SW 1271 (cell line): ENCODE measurements around the gene SGO1.

Experiments used
- DNase-seq, 2 experiments: peaks; one replicate each; lab custom pipeline; 2025; lab: John Stamatoyannopoulos, UW

Gene SGO1

GRCh38 chr3:20154928-20155327, 31.1 kb downstream of the SGO1 start:
- DNase-seq = no peak

DNA sequence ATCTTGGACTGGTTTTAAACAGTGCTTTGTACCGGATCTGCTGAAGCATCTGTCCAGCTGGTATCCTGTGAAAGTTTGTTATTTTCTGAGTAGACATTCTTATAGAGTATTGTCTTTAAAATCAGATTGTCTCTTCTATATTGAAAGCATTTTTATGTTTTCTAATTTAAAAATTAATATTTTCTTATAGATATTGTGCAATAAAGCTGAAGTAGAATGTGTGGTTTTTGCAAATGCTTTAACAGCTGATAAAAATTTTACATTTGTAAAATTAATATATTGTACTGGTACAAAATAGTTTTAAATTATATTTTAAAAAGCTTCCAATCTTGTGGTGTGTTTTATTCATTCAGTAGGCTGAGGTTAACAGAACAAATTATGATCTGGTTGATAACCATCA, 31.9 kb downstream of the SGO1 start:
- no peak for DNase-seq

- no peak for DNase-seq
Observed at GRCh38 chr3:20148466-20148865, 37.5 kb downstream of the SGO1 start.

DNA sequence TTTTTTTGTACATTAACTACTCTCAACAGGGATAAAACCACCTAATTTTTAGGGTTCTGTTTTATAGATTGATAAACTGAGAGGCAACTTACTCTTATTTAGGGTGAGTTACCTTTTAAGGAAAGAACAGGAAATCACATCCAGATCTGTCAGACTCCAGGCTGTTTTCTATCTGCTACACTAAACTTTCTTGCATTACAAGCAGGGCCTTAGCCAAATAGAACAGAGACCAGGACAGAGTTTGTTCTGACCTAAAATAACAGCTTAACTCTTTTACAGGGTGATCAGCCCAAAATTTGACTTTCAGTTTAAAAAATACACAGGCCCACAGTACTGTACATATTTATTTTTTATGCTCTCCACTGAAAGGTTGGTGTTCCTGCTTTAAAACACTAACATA, 38.6 kb downstream of the SGO1 start:
- no peak for DNase-seq

- no peak for DNase-seq
Observed at GRCh38 chr3:20146301-20146700, 39.7 kb downstream of the SGO1 start.

GRCh38 chr3:20145874-20146273, 40.1 kb downstream of the SGO1 start:
- DNase-seq = no peak

GRCh38 chr3:20143519-20143918, 42.5 kb downstream of the SGO1 start:
- no peak for DNase-seq

- DNase-seq = no peak
Observed at GRCh38 chr3:20142517-20142916, 43.5 kb downstream of the SGO1 start.

DNA sequence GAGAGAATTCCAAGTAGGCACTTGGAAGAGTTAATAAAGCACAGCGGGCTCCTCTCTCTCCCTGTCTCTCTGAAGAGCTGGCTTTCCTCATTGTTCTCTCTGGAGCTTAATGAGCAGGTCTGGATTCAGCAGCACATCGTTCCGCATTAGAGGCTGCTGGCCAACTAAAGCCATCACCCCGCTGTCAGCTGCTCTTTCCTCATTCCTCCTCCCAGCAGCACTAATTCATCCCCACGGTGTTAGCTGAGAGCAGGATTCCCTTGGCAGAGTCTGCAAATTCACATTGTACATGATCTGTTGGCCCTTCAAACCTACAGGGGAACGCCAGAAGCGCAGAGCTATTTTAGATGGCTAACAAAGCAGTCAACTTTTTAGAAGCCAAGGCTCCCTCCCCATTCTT, 44.2 kb downstream of the SGO1 start:
- DNase-seq = no peak

DNA sequence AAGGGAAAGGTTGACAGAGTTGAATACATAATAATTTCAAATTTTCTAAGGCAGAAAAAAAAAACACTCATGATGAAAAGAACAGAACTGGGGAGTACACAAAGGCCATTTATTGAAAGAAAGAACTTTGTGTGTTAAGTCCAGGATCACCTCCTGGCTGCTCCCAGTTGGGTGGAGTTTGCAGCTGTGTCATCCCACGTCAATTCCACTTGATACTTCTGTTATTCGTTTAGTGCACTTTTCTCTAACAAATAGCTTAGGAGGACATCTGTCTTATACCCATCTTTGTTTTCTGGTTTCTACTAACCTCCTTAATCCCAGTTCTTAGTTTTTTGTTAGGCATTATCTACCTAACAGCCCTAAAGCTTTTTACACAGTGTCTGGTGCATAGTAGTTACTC, 44.7 kb downstream of the SGO1 start:
- DNase-seq = no peak

- DNase-seq = no peak
Observed at GRCh38 chr3:20140881-20141280, 45.1 kb downstream of the SGO1 start.

DNA sequence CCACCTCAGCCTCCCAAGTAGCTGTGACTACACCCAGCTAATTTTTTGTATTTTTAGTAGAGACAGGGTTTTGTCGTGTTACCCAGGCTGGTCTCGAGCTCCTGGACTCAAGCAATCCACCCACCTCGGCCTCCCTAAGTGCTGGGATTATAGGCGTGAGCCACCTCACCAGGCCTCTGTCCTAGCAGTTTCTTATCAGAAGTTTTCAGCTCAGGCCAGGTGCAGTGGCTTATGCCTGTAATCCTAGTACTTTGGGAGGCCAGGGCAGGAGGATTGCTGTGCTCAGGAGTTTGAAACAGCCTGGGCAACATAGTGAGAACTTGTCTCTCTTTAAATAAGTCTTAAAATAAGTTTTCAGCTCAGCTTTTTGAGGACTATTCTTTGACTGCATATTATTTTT, 48.4 kb downstream of the SGO1 start:
- DNase-seq = no peak

DNA sequence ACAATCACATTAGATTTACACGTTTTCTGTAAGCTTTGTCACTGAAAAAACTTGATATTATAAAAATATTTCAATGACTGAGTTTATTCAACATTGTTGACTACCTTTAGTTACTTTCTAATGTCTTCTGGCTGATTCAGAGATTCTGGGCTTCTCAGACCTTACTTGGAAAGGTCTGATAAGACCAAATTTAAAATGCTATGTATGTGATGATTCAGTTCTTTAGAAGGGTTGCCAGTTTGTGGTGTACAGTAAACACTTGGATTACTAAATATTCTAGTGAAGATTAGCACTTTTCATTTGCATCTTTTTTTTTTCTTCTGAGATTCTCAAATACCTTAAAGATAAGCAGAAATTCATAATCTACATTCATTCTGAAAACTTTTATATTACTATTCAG, 49.8 kb downstream of the SGO1 start:
- no peak for DNase-seq

- DNase-seq = no peak
Observed at GRCh38 chr3:20130106-20130505, 55.9 kb downstream of the SGO1 start.

DNA sequence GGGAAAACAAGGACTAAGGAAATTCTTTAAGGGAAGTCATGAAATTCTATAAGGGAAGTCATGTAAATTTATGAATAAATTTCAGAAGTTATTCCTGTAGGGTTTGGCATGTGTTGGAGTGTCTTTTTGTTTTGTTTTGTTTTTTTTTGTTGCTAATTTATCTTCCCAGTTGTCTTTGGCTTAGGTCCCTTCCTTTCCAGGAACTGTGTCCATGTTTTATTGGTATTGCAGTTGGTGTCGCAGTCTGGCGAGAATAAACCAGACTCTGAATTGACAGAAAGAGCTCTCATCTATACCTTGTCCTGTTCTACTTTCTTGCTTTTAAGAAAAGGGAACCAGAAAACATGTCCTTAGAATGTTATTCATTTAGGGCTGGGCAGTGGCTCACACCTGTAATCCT, 57.6 kb downstream of the SGO1 start:
- no peak for DNase-seq

DNA sequence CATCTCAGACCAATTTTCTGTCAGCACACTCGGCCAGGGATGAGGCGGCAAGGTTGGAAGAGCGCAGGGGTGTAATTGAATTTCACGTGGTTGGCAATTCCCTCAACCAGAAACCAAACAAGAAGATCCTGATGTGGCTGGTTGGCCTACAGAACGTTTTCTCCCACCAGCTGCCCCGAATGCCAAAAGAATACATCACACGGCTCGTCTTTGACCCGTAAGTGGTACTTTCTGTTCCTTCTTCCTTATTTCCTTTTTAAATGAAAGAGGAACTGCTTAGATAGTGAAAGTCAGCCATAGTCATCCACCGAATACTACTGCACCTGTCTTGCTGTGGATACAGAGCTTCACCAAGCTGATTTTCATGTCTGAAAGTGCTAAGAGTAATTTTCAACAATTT, 60.1 kb downstream of the SGO1 start:
- DNase-seq = no peak

- DNase-seq = no peak
Observed at GRCh38 chr3:20125289-20125688, 60.7 kb downstream of the SGO1 start.

DNA sequence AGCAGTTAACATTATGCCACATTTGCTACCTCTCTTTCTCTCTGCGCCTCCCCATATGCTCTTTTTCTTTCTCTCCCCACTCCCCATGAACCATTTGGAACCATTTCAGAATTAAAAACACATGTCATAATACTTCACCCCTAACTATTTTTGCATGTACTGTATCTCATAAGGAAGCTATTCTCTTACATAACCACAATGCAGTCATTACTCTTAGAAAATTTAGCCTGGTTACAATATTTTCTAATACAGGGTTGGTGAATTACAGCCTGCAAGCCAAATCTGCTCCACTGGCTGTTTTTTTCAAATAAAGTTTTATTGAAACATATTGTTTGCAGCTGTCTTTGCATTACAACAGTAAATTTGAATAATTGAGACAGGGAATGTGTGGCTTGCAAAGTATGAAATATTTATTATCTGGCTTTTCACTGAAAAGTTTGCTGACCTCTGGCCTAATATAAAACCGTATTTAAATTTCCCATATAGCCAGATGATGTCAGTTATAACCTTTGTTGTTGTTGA, 62.8 kb downstream of the SGO1 start:
- no peak for DNase-seq

DNA sequence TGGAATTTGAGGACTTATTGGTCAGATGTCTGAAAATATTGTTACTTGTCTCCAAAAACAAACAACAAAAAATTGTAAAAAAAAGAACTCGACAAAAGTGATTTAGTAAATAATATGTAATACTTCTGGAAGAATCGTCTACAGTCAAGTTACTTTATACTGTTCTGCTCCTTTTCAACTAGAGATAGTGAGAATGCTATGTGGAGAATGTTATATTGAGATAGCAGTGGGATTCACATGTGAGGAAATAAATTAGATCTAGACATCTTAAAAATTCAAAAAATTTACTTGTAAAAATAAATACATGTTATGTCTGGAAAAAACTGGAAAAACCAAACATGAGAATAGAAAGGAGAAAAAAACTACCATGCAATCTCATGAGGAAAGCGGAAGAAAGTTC, 64.9 kb downstream of the SGO1 start:
- DNase-seq = no peak
